HEK293 (cell line): ENCODE results near the gene SH3BP4.

ENCODE experiments used
- CTCF ChIA-PET: fragments of 350-600 bp; formaldehyde crosslinking; extraction: SDS; loops from one replicate; lab custom pipeline; 2021; ENCODE audit warnings: antibody characterized with exemption; lab: Yijun Ruan, JAX
- POLR2A ChIA-PET: fragments of 300-600 bp; formaldehyde crosslinking; extraction: SDS; loops from one replicate; lab custom pipeline; 2020; ENCODE audit warnings: antibody characterized with exemption, inconsistent platforms; lab: Yijun Ruan, JAX
- H3K27ac ChIP-seq: fragments of 200-500 bp; sonication (Bioruptor generic); 2 replicates; pipeline ENCODE4 v1.5.1; 2014; ENCODE audit warnings: low read depth, low read length, control low read depth, inconsistent platforms; ENCODE audit errors: extremely low read depth
- H3K36me3 ChIP-seq, 2 experiments: fragments of 200-500 bp in 1 of 2; sonication (Bioruptor generic) in 1 of 2; 1 replicate in 1 of 2; 2 replicates in 1 of 2; pipeline ENCODE4 v1.5.1; 2014 to 2017; ENCODE audit warnings: inconsistent platforms in 2 of 2, low read length in 2 of 2; ENCODE audit not compliant: control insufficient read depth in 2 of 2, insufficient read depth in 1 of 2
- H3K4me1 ChIP-seq: fragments of 200-500 bp; sonication (Bioruptor generic); 2 replicates; pipeline ENCODE4 v1.5.1; 2014; ENCODE audit warnings: mild to moderate bottlenecking, low read length, inconsistent platforms; ENCODE audit not compliant: control insufficient read depth, insufficient read depth
- H3K4me3 ChIP-seq: 2 replicates; pipeline ENCODE4 v1.5.1; 2011; ENCODE audit warnings: low read depth, mild to moderate bottlenecking, control low read depth, low read length, moderate library complexity
- H3K9me3 ChIP-seq: fragments of 200-500 bp; sonication (Bioruptor generic); 2 replicates; pipeline ENCODE4 v1.5.1; 2014; ENCODE audit warnings: low read depth, low read length, inconsistent platforms; ENCODE audit not compliant: control insufficient read depth, insufficient read depth
- FEZF1 ChIP-seq: fragments of 450-650 bp; formaldehyde crosslinking; IDR thresholded peaks from 2 replicates; pipeline ENCODE4 v1.5.1; 2016; ENCODE audit warnings: missing biosample characterization, missing genetic modification characterization
- GLI4 ChIP-seq: fragments of 450-650 bp; formaldehyde crosslinking; IDR thresholded peaks from 2 replicates; pipeline ENCODE4 v1.5.1; 2016; ENCODE audit warnings: missing biosample characterization, missing genetic modification characterization
- KLF8 ChIP-seq: fragments of 450-650 bp; formaldehyde crosslinking; IDR thresholded peaks from 2 replicates; pipeline ENCODE4 v1.5.1; 2016; ENCODE audit warnings: missing biosample characterization, missing genetic modification characterization
- ZBTB20 ChIP-seq: fragments of 450-650 bp; formaldehyde crosslinking; IDR thresholded peaks from 2 replicates; pipeline ENCODE4 v1.5.1; 2016; ENCODE audit warnings: missing biosample characterization, missing genetic modification characterization
- ZNF239 ChIP-seq: fragments of 450-650 bp; formaldehyde crosslinking; IDR thresholded peaks from 2 replicates; pipeline ENCODE4 v1.5.1; 2016; ENCODE audit warnings: missing biosample characterization, missing genetic modification characterization
- ZNF501 ChIP-seq: fragments of 450-650 bp; formaldehyde crosslinking; IDR thresholded peaks from 2 replicates; pipeline ENCODE4 v1.5.1; 2016; ENCODE audit warnings: missing biosample characterization, missing genetic modification characterization
- ZNF560 ChIP-seq: fragments of 450-650 bp; formaldehyde crosslinking; IDR thresholded peaks from 2 replicates; pipeline ENCODE4 v1.5.1; 2017; ENCODE audit warnings: missing biosample characterization, missing genetic modification characterization, borderline replicate concordance
- ZNF561 ChIP-seq: fragments of 450-650 bp; IDR thresholded peaks from 2 replicates; pipeline ENCODE4 v1.5.1; 2018; ENCODE audit warnings: missing biosample characterization, missing genetic modification characterization, borderline replicate concordance
- ZNF624 ChIP-seq: fragments of 450-650 bp; formaldehyde crosslinking; IDR thresholded peaks from 2 replicates; pipeline ENCODE4 v1.5.1; 2017; ENCODE audit warnings: missing biosample characterization, missing genetic modification characterization
- ZNF785 ChIP-seq: fragments of 450-650 bp; formaldehyde crosslinking; IDR thresholded peaks from 2 replicates; pipeline ENCODE4 v1.5.1; 2016; ENCODE audit warnings: missing biosample characterization, missing genetic modification characterization
- ZNF830 ChIP-seq: fragments of 450-650 bp; IDR thresholded peaks from 2 replicates; pipeline ENCODE4 v1.5.0; 2018; ENCODE audit warnings: missing biosample characterization, missing genetic modification characterization, low read depth, mild to moderate bottlenecking, moderate library complexity
- ZXDB ChIP-seq: fragments of 450-650 bp; formaldehyde crosslinking; IDR thresholded peaks from 2 replicates; pipeline ENCODE4 v1.5.1; 2016; ENCODE audit warnings: missing biosample characterization, missing genetic modification characterization
- TF ChIP-seq, protein P1 (sequence below): fragments of 450-650 bp; formaldehyde crosslinking; IDR thresholded peaks from 2 replicates; pipeline ENCODE4 v1.5.1; 2016; ENCODE audit warnings: missing biosample characterization, missing genetic modification characterization, low read depth
- TF ChIP-seq, protein P2 (sequence below): fragments of 450-650 bp; formaldehyde crosslinking; IDR thresholded peaks from 2 replicates; pipeline ENCODE4 v1.5.1; 2016; ENCODE audit warnings: missing biosample characterization, missing genetic modification characterization
- TF ChIP-seq, protein P3 (sequence below): fragments of 450-650 bp; formaldehyde crosslinking; IDR thresholded peaks from 2 replicates; pipeline ENCODE4 v1.5.0; 2017; ENCODE audit warnings: missing biosample characterization, missing genetic modification characterization, borderline replicate concordance

SH3BP4 gene

DNA sequence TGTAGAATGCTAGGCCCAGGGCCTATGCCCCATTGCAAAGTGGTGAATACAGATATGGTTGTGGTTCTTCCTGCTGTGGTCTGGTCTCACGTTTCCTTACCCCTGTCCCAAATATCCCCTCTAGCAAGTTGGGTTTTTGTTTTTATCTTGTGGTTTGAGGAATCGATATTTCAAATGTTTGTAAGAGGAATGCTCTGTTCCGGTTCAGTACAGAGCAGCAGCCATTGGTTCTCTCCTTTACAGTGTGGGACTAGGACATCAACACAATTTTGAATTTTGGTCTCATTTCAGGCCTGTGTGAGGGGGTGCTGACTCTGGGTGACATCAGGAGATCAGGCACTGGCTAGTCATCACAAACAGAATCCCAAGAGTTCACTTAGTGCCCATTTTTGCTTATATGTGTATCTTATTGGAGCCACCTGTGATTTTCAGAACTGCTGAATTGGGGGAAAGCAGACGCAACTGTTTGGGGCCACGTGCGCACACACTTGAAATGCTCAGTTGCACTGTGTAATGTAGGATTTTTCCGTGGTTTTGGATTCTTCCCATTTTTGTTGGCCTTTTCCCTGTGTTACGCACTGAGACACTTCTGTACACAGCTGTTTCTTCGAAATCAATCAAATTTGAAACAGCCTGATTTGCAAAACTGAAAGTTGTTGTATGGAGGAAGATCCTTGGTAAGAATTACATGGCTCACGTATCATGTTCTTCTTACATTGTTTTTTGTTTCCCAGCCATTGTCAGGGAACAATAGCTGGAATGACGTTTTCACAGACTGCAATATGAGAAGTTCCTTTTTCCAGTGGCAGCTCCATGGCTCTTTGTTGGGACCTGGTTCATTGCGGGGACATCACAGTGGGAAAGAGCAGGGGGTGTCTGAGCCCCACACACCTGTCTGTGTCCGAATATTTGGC, 8.6 kb downstream of the SH3BP4 start:
- POLR2A ChIA-PET: interaction anchor here (0.6 to 1.3 kb wide), 2 partner anchors 12 to 27 kb away, joined by 3 read pairs; no protein-coding TSS in a partner anchor
- CTCF ChIA-PET: interaction anchor here (0.6 to 0.7 kb wide), 2 partner anchors 31 to 700 kb away, joined by 3 to 4 read pairs; no protein-coding TSS in a partner anchor
- no peaks in the 10 kb centered on the region for H3K9me3 ChIP-seq
- no peak overlapping the region for H3K4me3 ChIP-seq
- peaks cover 41% of the 10 kb centered on the region for H3K4me1 ChIP-seq
- H3K36me3 ChIP-seq: no peaks in the 10 kb centered on the region
- peak overlapping the region; percentile 34; the same call in 1 of the 2 replicates for H3K27ac ChIP-seq
- TF ChIP-seq FEZF1 (tag by site-specific recombination): peak; percentile 88
- no peak for TF ChIP-seq ZNF560 (tag by site-specific recombination)
- no peak for TF ChIP-seq ZNF501 (tag by site-specific recombination)
- no peak for TF ChIP-seq KLF8 (tag by site-specific recombination)
- TF ChIP-seq ZNF239 (tag by site-specific recombination): no peak
- TF ChIP-seq, protein P1, sequence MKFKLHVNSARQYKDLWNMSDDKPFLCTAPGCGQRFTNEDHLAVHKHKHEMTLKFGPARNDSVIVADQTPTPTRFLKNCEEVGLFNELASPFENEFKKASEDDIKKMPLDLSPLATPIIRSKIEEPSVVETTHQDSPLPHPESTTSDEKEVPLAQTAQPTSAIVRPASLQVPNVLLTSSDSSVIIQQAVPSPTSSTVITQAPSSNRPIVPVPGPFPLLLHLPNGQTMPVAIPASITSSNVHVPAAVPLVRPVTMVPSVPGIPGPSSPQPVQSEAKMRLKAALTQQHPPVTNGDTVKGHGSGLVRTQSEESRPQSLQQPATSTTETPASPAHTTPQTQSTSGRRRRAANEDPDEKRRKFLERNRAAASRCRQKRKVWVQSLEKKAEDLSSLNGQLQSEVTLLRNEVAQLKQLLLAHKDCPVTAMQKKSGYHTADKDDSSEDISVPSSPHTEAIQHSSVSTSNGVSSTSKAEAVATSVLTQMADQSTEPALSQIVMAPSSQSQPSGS: no peak
- TF ChIP-seq ZXDB (tag by site-specific recombination): 0 out of 2 replicates have a peak, but pooled peaks have one; percentile 11
- no peak for TF ChIP-seq ZNF830 (tag by site-specific recombination)
- TF ChIP-seq, protein P2, sequence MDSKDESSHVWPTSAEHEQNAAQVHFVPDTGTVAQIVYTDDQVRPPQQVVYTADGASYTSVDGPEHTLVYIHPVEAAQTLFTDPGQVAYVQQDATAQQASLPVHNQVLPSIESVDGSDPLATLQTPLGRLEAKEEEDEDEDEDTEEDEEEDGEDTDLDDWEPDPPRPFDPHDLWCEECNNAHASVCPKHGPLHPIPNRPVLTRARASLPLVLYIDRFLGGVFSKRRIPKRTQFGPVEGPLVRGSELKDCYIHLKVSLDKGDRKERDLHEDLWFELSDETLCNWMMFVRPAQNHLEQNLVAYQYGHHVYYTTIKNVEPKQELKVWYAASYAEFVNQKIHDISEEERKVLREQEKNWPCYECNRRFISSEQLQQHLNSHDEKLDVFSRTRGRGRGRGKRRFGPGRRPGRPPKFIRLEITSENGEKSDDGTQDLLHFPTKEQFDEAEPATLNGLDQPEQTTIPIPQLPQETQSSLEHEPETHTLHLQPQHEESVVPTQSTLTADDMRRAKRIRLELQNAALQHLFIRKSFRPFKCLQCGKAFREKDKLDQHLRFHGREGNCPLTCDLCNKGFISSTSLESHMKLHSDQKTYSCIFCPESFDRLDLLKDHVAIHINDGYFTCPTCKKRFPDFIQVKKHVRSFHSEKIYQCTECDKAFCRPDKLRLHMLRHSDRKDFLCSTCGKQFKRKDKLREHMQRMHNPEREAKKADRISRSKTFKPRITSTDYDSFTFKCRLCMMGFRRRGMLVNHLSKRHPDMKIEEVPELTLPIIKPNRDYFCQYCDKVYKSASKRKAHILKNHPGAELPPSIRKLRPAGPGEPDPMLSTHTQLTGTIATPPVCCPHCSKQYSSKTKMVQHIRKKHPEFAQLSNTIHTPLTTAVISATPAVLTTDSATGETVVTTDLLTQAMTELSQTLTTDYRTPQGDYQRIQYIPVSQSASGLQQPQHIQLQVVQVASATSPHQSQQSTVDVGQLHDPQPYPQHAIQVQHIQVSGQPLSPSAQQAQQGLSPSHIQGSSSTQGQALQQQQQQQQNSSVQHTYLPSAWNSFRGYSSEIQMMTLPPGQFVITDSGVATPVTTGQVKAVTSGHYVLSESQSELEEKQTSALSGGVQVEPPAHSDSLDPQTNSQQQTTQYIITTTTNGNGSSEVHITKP: peak; percentile 23; the same call in 1 of the 2 replicates
- peak; percentile 22; the same call in 1 of the 2 replicates for TF ChIP-seq ZBTB20
- TF ChIP-seq GLI4 (tag by site-specific recombination): no peak
- no peak for TF ChIP-seq ZNF624 (tag by site-specific recombination)
- no peak for TF ChIP-seq ZNF561
- TF ChIP-seq, protein P3, sequence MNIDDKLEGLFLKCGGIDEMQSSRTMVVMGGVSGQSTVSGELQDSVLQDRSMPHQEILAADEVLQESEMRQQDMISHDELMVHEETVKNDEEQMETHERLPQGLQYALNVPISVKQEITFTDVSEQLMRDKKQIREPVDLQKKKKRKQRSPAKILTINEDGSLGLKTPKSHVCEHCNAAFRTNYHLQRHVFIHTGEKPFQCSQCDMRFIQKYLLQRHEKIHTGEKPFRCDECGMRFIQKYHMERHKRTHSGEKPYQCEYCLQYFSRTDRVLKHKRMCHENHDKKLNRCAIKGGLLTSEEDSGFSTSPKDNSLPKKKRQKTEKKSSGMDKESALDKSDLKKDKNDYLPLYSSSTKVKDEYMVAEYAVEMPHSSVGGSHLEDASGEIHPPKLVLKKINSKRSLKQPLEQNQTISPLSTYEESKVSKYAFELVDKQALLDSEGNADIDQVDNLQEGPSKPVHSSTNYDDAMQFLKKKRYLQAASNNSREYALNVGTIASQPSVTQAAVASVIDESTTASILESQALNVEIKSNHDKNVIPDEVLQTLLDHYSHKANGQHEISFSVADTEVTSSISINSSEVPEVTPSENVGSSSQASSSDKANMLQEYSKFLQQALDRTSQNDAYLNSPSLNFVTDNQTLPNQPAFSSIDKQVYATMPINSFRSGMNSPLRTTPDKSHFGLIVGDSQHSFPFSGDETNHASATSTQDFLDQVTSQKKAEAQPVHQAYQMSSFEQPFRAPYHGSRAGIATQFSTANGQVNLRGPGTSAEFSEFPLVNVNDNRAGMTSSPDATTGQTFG (tag by site-specific recombination): no peak

DNA sequence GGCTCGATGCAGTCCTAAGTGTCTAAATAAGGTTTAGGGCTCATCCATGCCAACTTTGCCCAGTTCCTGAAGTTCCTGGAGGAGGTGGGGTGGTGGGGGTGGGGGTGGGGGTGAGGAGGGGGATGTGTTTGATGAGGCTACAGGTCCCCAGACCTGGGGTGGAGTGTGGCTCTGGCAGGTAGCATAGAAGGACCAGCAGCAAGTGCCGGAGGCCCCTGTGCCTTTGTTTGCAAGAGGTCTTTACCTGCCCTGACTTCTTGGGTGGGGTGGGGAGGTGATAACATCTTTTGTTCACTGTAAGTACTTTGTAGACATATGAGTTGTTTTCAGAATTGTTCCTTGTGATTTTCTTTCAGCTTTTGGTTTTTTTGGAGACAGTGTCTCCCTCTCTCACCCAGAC, 10.0 kb downstream of the SH3BP4 start:
- Histone ChIP-seq H3K4me3 (no peak overlapping the region), H3K9me3 (no peaks in the 10 kb centered on the region), H3K27ac (no peak overlapping the region), H3K36me3 (no peaks in the 10 kb centered on the region), H3K4me1 (peaks cover 37% of the 10 kb centered on the region)
- ChIA-PET CTCF (no interaction called here), POLR2A (no interaction called here)
- no peak for TF ChIP-seq ZNF785 (tag by site-specific recombination)
